ENCODE data around the gene ARHGEF38.
"Not testable (repeated sequence)": the region's sequence is repeated elsewhere in the genome, so short reads cannot be mapped to it uniquely, and the experiment has no call there.

The ARHGEF38 gene

DNA sequence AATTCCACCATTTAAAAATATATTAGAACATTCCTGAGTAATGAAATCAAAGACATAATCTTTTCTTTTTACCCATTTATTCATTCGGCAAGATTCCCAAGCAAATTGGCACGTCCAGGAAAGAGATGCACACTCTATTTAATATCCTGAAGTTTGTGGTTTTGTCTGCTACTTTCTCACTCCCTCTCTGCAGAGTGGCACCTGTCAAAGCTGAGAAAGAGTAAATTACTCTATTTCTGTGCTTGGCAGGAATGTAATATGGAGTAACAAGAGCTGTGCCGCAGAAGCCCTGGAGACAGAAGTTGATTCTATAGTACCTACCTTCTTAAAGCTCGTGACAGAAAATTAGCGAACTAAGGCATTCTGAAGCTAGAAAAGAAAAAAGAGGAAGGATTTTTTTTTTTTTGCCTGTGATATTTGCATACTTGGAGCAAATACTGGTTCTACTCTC lies 161.7 kb downstream of the ARHGEF38 start:
- no peak for DNase-seq (ENCODE audit: low spot score)

DNA sequence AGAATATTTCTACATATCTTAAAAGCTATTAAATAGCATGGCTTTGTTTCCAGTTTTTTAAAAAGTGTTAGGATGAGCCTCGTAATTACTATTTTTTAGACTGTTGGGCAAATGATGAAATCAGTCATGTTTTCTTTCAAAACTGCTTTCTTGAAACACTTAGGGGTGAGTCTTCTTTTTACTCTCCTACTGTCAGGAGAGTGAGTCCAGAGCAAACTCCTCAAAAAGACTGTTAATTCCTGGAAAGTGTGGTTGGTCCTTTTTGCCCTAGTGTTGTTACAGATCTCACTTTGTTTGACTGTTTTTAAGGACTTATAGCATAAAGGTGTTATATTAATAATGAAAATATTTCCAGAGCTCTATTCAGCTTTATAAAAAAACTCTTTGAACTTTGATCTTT lies 162.5 kb downstream of the ARHGEF38 start:
- no peak for DNase-seq (ENCODE audit: low spot score)

DNA sequence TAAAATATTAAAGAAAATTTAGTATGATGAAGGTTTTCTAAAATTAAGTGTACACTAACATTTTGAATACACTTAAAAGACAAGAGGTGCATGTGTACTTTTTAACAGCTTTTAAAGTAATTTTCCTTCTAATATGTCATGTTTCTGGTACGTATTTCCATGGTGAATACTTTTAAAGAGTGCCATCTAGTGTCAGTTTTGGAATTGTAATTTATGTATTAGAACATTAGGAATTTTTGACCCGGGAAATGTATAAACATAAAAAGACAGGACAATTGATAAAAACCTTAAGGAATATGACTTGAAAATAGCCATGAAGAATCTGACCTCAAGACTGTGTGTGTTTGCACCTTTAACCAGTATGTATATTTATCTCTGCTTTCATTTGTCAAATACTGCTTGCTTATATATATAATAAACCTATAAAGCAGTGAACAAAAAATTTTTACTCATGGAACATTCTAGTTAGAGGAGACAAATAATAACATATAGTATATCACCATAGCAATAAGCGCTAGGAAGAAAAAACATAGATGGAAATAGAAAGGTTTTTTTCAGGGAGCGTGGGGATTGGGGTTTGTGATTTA lies 163.4 kb downstream of the ARHGEF38 start:
- peak; percentile 27 for DNase-seq (ENCODE audit: low spot score)

DNA sequence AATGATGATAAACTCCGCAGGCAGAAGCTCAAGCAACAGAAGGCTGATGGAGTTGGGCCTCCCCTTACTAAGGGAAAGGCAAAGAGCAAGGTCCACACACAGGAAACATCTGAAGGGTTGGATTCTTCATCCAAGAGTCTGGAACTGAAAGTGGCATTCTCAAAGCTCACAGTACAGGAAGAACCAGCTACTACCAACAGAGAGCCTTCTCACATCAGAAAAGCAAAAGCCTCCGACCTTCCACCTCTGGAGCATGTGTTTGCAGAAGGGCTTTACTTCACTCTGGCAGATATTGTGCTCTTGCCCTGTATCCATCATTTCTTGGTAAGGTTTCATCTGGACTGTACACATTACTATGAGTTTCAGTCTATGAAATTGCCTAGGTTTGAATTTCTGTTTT lies 166.8 kb downstream of the ARHGEF38 start:
- no peak for DNase-seq (ENCODE audit: low spot score)

DNA sequence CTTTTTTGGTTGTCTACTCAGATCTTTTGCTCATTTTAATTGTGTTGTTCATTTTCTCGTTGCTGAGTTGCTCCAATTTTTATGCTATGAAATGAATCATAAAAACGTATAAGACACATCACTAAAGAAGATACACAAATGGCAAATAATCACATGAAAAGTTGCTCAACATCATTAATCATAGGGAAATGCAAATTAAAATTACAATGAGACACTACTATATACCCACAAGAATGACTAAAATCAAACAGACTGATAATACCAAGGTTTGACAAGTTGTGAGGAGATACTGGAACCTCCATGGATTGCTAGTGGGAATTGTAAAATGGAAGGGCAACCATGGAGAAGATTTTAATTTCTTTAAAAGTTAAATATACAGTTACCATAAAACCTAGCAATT lies 173.2 kb downstream of the ARHGEF38 start:
- DNase-seq (ENCODE audit: low spot score): no peak

DNA sequence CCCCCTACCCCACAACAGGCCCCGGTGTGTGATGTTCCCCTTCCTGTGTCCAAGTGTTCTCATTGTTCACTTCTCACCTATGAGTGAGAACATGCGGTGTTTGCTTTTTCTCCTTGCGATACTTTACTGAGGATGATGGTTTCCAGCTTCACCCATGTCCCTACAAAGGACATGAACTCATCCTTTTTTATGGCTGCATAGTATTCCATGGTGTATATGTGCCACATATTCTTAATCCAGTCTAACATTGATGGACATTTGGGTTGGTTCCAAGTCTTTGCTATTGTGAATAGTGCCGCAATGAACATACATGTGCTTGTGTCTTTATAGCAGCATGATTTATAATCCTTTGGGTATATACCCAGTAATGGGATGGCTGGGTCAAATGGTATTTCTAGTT lies 177.5 kb downstream of the ARHGEF38 start:
- DNase-seq (ENCODE audit: low spot score): not testable (repeated sequence)
